Activated CD4-positive, alpha-beta T cell treated with anti-CD3 and anti-CD28 coated beads, Interleukin-2, amount 50 U/mL, for 1 hour (primary cell): ENCODE measurements around the gene CPNE4.

Experiments used
- DNase-seq: peaks from one replicate; pipeline ENCODE4 v3.0.0-alpha.2; 2020

The CPNE4 gene

DNA sequence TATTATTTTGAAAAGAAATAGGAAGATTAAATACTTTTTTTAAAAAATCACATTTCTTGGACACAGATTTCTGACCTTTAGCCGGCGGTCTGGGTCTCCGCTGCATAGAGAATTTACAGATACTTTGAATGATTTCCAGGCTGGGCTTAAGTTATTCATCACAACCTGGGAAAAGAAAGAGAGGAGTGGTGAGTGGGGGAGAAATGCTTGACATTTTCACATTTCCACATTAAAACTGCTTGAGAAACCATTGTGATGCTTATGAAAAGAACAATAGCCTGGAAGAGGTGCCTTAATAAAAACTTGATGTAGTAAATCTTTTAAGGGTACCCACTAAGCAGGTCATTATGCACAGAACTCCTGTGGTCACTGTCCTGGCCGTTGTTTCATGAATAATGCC, 365.2 kb downstream of the CPNE4 start:
- DNase-seq, result no peak

DNA sequence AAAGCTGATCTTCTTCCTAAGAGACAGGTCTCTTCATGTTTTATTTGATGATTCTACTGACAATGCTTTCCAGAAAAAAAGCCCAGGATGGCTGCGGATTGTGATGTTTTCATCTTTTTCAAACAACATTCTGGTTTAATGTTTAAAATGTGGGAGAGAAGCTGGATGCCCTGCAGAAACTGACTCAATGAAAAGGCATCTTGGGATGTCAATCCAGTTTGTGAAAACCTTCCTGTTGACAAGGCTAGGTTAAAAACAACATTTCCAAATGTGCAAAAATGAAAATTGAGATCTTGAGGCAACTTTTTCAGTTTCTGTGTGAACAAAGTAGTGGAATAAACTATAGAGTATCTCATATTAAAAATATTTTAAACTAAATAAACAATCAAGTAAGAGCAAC, 376.0 kb downstream of the CPNE4 start:
- DNase-seq, result no peak

GRCh38 chr3:131658115-131658514, 376.7 kb downstream of the CPNE4 start:
- no peak for DNase-seq

DNA sequence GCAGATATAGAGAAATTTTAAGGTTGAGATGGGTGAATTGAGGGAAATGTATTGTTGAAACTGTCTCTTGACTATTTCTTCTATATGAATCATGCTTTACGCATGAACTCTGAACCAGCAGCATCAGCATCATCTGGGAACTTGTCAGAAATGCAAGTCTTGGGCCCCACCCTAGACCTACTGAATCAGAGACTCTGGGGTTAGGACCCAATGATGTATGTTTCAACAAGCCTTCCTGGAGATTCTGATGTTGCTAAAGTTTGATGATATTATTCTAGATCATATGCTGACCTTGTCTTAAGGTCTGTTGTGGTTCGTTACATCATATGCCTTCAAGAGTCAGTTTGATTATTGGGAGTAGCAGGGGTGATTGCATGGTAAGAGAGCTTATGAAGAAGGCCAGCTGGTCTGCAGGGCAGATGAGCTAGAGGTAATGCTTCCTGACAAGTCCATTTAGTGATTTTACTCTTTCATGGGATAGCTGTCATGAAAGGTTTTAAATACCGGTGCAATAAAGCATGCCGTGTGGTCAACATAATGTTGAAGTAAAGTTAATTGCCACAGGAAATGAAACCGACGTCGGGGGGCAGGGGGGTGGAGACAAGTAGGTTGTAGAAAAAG, 379.6 kb downstream of the CPNE4 start:
- no peak for DNase-seq

DNA sequence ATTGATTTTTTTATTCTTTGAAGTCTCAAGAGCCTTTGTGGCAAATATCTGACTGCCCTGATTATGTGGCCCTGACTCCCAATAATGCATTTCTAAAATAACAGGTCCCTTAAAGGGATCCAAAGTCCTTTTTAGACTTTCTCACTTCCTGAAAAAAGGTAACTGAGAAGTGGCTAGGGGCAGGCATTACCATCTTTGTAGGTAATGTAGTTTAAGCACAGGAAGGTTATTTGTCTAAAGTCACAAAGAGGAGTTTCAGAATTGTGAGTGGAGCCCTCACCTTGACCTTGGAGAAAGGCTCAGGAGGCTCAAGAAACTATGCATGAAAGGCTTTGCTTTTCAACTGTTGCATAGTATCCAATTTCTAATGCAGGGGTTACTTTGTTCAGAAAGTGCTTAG, 389.2 kb downstream of the CPNE4 start:
- no peak for DNase-seq

- DNase-seq, result no peak
These were observed 398.5 kb downstream of the CPNE4 start for GRCh38 chr3:131636266-131636775.

- no peak for DNase-seq
These were observed 404.0 kb downstream of the CPNE4 start for GRCh38 chr3:131630807-131631206.

DNA sequence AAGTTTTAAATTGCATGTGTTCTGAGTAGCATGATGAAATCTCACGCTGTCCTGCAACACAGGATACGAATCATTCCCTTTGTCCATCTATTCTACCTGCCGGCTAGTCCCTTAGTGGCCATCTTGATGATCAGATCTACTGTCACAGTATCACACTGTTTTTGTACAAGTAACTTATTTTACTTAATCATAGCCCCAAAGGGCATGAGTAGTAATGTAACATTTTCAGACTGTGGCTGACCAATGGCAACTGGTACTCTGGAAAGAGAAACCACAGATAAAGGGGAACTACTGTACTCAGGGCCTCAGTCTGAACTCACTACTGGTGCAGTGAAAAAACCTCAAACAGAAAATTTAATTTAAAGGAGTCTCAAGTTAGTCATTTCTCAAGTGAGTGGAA, 404.7 kb downstream of the CPNE4 start:
- DNase-seq, result no peak

DNA sequence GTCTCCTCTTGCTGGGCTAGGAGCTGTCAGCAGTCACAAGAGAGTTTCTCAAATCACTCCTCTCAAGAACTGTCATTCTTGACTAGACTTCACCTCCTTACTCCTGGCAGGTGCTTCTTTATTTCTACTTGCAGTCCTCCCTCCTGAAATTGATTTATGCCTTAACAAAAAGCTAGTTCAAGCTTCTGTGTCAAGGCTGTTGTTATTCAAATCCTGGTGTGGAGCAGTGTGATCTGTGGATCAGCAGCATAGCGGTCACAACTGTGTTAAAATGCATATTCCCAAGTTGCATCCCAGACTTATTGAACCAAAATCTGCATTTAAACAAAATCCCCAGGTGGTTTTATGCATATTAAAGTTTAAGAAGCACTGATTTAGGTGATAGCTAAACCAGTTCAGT, 411.4 kb downstream of the CPNE4 start:
- no peak for DNase-seq

DNA sequence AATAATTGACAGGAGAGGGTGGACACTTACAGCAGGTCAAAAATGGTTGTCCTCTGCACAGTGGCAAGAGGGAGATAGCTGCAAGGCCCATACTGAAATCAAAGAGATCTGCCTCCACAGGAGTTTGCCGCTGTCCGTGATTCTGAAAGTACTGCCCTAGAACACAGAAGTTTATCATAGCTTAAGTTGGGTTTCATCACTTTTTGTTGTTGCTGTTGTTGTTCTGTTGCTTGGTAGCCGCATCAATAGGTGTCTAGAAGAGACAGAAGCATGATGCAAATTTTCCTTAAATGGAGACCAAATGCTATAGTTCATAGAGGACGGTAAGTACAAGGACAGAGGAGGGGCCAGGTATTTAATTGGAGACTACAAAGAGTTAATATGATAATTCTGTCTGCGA, 412.1 kb downstream of the CPNE4 start:
- no peak for DNase-seq

DNA sequence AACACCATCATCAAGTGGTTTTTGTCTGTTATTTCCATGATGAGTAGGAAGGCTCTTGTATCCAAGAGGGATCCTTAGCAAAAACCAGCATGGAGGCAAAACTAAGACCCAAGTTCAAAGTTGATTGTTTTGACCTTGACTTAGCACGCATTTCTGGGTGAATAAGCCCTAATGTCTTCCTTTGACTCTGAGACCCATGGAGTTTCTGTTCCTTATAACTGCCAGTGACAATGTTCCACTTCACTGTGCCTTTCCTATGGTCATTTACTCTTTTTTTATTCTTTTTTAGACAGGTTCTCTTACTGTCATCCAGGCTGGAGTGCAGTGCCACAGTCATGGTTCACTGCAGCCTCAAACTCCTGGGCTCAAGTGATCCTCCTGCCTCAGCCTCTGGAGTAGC, 413.8 kb downstream of the CPNE4 start:
- no peak for DNase-seq

GRCh38 chr3:131619821-131620220, 415.0 kb downstream of the CPNE4 start:
- DNase-seq, result no peak

GRCh38 chr3:131616719-131617118, 418.1 kb downstream of the CPNE4 start:
- no peak for DNase-seq

- no peak for DNase-seq
These were observed 422.1 kb downstream of the CPNE4 start for GRCh38 chr3:131612745-131613144.

DNA sequence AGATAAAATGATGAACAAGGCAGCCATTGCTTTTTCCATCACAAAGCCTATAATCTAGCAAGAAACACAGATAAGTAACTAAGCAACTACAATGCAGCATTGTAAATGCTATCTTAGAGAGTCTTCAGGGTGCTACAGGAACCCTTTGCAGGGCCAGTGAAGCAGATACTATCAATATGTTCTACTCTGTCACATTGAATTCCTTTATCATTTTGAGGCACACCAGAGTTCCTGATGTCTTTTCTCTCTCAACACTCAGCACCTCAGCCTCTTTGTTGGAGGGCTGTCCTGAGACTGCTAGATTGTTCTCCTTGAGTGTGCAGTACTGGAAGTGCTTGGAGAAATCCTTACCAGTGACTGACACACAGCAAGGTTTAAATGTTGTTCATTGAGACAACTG, 424.6 kb downstream of the CPNE4 start:
- no peak for DNase-seq

GRCh38 chr3:131608741-131609140, 426.1 kb downstream of the CPNE4 start:
- no peak for DNase-seq

DNA sequence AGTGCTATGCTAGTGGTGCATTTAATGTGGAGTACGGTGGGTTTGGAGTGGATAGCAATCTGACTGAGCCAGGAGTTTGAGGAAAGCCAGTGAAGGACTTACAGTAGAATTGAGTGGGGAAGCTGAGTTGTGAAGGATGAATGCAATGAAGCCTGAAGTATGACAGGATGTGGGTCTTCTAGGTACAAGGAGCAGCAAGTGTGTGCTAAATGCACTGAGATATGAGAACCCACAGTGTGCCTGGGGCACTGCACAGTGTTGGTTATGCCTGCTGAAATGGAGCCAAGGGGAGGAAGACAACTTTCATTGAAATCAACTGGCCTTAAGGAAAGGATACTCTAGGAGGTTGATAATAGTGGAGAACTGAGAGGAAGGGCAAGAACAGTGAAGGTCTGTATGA, 426.5 kb downstream of the CPNE4 start:
- DNase-seq, result no peak

- DNase-seq, result no peak
These were observed 428.9 kb downstream of the CPNE4 start for GRCh38 chr3:131605916-131606315.

DNA sequence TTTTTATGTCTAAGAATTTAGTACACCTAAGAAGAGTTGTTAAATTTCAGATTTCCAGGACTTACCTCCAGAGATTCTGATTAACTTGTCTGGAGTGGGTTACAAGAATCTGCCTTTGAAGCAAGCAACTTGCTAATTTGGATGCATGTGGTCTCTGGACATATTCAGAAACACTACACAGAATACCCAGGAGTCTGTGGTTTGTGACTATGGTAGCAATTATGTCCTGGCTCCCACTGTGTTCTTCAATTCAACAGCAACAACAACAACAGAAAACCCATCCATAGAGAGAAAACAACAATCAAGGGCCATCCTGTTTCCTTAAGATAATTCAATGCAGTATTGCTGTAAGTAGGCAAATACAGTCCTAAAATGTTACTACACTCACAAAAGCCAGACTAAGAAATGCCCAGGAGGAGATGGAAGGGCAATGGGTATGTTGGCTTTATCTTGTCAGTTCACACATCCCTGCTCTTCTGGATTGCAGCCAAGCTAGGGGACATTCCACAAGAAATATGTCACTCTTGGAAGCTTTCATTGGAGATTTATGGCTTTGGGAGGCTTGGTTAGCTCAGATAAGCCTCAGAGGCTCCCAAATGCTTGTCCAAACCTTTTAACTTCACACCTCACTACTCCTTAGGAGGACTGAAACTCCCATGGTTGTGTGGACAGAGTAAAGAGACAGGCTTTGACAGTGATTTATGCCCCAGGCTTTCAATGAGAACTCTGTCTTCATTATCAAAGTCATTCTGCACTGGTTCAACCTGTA, 432.6 kb downstream of the CPNE4 start:
- no peak for DNase-seq

DNA sequence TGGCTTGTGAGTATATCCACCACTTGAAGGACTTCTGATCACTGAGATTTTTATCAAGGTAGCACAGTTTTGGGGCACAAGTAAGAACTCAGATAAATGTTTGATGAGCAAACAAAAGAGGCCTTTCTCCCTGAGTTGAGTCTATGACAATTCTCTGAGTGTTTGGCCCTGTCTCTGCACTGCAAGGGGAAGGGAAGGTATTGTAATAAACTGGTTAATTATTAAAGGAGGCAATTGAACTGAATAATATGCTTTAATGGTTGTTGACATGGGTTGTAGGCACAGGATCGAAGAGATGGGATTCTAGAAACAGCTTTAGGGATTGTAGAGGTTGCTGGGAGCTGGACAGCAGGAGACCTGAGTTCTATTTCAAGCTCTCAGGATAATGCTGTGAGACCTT, 437.0 kb downstream of the CPNE4 start:
- no peak for DNase-seq

- DNase-seq, result no peak
These were observed 437.9 kb downstream of the CPNE4 start for GRCh38 chr3:131596884-131597283.

DNA sequence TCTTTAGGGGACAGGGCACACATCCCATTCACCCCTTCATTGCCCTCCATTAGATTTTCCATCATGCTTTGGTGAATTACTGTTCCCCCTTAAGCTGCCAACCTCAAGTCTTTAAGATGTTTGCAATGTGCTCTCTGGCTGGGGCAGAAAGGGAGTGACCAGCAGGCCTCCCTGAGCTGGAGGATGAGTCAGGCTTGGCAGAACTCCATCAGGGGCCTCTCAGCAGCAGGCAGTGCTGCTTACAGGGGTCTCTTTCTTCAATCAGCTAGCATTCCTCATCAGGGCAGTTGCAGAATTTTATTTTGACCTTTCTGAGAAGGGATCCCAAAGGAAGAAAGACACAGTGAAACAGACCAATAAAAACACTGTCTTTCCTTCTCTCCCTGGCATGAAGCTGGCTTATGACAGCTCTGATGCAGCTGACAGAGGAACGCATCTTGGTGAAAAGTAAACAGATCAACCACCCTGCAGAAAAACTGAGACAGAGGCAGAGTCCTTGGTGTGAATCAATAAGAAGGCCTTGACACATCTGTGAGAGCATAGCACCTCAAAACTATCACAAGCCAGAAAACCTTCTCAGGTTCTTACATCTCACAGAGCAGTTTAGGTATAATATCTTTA, 443.3 kb downstream of the CPNE4 start:
- DNase-seq, result no peak

GRCh38 chr3:131586277-131586676, 448.5 kb downstream of the CPNE4 start:
- no peak for DNase-seq

- no peak for DNase-seq
These were observed 452.4 kb downstream of the CPNE4 start for GRCh38 chr3:131582438-131582837.
